SK-N-SH (cell line): ENCODE measurements around the gene SFMBT2.

ENCODE experiments used
- EZH2phosphoT487 ChIP-seq: fragments of 200-600 bp; sonication (generic); IDR thresholded peaks from 2 replicates; pipeline ENCODE4 v1.6.1; 2017; ENCODE audit warnings: low read depth, mixed run types, mild to moderate bottlenecking, antibody characterized with exemption, moderate library complexity, borderline replicate concordance
- POLR2AphosphoS5 ChIP-seq: IDR thresholded peaks from 2 replicates; pipeline ENCODE4 v1.6.1; 2012; ENCODE audit warnings: low read depth, low read length
- SMC3 ChIP-seq: IDR thresholded peaks from 2 replicates; pipeline ENCODE4 v1.6.1; 2012; ENCODE audit warnings: low read depth, low read length, improper control_type of control experiment
- TAF1 ChIP-seq: IDR thresholded peaks from 2 replicates; pipeline ENCODE4 v1.6.1; 2012; ENCODE audit warnings: low read depth, mild to moderate bottlenecking, low read length, moderate library complexity, borderline replicate concordance
- TF ChIP-seq, protein P1 (sequence below): fragments of 200-600 bp; sonication (generic); IDR thresholded peaks from 2 replicates; pipeline ENCODE4 v1.6.1; 2017; ENCODE audit warnings: antibody characterized with exemption, mild to moderate bottlenecking, moderate library complexity

- no peak for TF ChIP-seq POLR2AphosphoS5
- TF ChIP-seq, protein P1, sequence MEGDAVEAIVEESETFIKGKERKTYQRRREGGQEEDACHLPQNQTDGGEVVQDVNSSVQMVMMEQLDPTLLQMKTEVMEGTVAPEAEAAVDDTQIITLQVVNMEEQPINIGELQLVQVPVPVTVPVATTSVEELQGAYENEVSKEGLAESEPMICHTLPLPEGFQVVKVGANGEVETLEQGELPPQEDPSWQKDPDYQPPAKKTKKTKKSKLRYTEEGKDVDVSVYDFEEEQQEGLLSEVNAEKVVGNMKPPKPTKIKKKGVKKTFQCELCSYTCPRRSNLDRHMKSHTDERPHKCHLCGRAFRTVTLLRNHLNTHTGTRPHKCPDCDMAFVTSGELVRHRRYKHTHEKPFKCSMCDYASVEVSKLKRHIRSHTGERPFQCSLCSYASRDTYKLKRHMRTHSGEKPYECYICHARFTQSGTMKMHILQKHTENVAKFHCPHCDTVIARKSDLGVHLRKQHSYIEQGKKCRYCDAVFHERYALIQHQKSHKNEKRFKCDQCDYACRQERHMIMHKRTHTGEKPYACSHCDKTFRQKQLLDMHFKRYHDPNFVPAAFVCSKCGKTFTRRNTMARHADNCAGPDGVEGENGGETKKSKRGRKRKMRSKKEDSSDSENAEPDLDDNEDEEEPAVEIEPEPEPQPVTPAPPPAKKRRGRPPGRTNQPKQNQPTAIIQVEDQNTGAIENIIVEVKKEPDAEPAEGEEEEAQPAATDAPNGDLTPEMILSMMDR = no peak
- no peak for TF ChIP-seq SMC3
- TF ChIP-seq EZH2phosphoT487 = no peak
- no peak for TF ChIP-seq TAF1
Observed at GRCh38 chr10:7122561-7122960, 288.3 kb downstream of the SFMBT2 start.
